HG03097 (cell line): ENCODE results near the gene CUEDC1.
"Not testable (repeated sequence)": the region's sequence is repeated elsewhere in the genome, so short reads cannot be mapped to it uniquely, and the experiment has no call there.

Experiments used
- ATAC-seq: cut with Tn5 transposase; IDR thresholded peaks from one replicate; pipeline ENCODE4 v1.9.1; 2021; ENCODE audit not compliant: unreplicated experiment, low FRiP score

Gene CUEDC1

DNA sequence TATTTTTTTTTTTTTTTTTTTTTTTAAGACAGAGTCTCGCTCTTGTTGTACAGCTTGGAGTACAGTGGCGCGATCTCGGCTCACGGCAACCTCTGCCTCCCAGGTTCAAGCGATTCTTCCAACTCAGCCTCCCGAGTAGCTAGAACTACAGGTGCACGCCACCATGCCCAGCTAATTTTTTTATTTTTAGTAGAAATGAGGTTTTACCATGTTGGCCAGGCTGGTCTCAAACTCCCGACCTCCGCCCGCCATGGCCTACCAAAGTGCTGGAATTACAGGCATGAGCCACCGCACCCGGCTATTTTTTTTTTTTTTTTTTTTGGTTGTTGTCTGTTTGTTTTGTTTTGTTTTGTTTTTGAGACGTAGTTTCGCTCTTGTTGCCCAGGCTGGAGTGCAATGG is 3.2 kb upstream of the CUEDC1 start:
- ATAC-seq, result not testable (repeated sequence)

GRCh38 chr17:57957886-57958285 is 2.7 kb upstream of the CUEDC1 start:
- no peak for ATAC-seq

GRCh38 chr17:57957120-57957850 is 2.1 kb upstream of the CUEDC1 start:
- no peak for ATAC-seq

- no peak for ATAC-seq
These were observed 1.3 kb upstream of the CUEDC1 start for GRCh38 chr17:57956291-57957119.

GRCh38 chr17:57954397-57955182 is 622 bp downstream of the CUEDC1 start:
- no peak for ATAC-seq

GRCh38 chr17:57953705-57954396 is 1.4 kb downstream of the CUEDC1 start:
- ATAC-seq, result no peak

GRCh38 chr17:57953219-57953618 is 2.0 kb downstream of the CUEDC1 start:
- ATAC-seq, result no peak

DNA sequence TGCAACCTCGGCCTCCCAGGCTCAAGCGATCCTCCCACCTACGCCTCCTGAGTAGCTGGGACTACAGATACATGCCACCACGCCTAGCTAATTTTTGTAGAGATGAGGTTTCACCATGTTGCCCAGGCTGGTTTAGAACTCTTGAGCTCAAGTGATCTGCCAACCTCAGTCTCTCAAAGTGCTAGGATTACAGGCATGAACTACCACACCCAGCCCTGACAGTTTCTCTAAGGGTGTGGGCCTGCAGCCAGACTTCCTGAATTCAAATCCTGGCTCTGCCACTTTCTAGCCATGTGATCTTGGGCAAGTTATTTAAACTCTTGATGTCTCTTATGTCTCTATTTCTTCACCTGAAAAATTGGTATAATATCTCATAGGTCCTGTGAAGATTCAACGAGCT is 5.6 kb downstream of the CUEDC1 start:
- no peak for ATAC-seq

GRCh38 chr17:57948555-57949420 is 6.4 kb downstream of the CUEDC1 start:
- no peak for ATAC-seq

GRCh38 chr17:57948169-57948554 is 7.0 kb downstream of the CUEDC1 start:
- ATAC-seq, result no peak

GRCh38 chr17:57947369-57947768 is 7.8 kb downstream of the CUEDC1 start:
- no peak for ATAC-seq

GRCh38 chr17:57946798-57947358 is 8.3 kb downstream of the CUEDC1 start:
- peak; percentile 82 for ATAC-seq

- ATAC-seq, result peak; percentile 8
These were observed 9.0 kb downstream of the CUEDC1 start for GRCh38 chr17:57945996-57946797.

DNA sequence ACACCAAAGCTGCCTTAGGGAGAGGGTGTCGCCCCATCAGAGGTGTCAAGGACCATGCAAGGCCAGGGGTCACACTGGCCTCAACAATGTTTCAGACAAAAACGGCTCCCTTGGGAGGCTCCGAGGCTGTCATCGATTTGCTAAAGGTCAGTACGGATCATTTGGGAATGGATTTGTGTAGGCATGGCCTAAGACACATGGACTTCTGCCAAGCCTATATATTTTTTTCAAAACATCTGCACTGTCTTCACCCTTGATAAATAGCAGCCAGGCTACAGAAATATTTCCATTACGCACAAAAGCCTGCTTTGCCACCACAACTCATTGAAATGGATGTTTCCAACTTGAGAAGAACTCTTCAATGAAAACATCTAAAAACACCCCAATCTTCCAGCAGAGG is 10.3 kb downstream of the CUEDC1 start:
- no peak for ATAC-seq

GRCh38 chr17:57943645-57944044 is 11.6 kb downstream of the CUEDC1 start:
- no peak for ATAC-seq

DNA sequence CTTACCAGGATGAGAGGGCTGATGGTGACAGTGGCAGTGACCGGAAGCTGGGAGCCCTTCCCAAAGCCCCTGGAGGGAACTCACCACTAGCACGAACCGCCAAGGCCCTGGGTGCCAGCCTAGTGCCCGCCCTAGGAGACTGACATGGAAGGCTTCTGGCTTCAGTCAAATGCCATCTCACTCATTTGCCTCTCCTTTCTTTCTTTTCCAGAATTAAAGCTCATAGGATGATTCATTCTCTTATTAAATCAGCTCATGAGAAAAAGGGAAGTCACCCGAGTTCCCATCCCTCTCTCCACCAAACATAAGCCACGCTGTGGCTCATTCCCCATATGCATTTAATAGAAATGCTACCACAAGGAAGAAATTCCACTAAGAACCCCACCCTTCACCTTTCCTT is 12.1 kb downstream of the CUEDC1 start:
- no peak for ATAC-seq

GRCh38 chr17:57941384-57942370 is 13.5 kb downstream of the CUEDC1 start:
- ATAC-seq, result no peak
